LoVo (cell line): Measurements from ENCODE around the gene MSLN.

Source experiments
- DNase-seq: peaks from one replicate; pipeline ENCODE4 v3.0.0-alpha.2; 2016; ENCODE audit warnings: low spot score

Gene MSLN

GRCh38 chr16:776824-777223, 16.3 kb downstream of the MSLN start:
- DNase-seq = no peak

GRCh38 chr16:777826-778225, 17.3 kb downstream of the MSLN start:
- no peak for DNase-seq

DNA sequence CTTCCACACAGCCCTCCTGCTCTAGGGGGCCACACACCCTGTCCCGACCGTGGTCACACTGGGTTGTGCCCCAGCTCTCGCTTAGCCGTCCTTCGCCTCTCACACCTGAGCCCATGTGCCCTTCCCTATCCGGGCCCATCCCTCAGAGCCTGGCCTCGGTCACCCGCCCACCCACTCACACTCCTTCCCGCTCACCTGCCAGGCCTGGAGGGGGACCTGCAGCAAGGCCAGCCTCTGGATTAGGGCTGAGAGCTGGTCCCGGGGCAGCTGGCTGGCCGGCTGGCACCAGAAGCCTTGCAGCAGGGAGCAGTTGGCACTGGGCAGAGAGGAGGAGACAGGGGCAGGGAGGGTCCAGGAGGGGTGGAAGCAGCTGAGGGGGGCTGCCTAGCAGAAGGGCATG, 17.9 kb downstream of the MSLN start:
- DNase-seq = no peak

DNA sequence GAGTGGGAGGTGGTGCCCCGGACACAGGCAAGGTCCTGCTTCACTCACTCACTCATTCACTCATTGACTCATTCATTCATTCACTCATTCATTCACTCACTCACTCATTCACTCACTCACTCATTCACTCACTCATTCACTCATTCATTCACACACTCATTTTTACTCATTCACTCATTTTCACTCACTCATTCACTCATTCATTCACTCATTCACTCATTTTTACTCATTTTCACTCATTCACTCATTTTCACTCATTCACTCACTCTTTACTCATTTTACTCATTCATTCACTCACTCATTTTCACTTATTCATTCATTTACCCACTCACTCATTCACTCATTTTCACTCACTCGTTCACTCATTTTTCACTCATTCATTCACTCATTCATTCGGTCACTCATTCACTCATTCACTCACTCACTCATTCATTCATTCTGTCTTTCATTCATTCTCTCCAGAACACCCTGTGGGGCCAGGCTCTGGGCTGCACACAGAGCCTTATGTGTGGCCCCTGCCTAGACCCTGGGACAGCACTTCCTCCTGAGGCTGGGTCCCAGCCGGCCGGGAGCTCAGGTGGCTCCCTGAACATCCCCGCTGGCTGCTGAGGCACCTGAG, 18.5 kb downstream of the MSLN start:
- no peak for DNase-seq

DNA sequence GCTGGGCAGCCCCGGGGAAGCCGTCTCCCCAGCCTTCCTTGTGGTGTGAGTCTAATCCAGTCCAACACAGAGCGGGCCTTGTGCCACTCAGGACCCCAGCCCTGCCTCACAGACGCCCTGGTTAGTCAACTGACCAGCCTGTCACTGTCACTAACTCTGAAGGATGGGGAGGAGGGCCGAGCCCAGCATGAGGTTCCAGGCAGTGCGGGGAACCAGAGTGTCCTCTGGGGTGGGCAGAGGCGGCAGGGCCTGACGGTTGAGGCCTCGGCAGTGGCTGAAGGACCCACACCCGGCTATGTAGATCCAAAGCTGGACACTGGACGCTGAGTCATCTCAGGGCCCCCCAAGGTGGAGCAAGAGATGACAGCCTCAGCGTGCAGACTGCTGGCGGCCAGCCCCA, 19.0 kb downstream of the MSLN start:
- no peak for DNase-seq

GRCh38 chr16:780296-780695, 19.8 kb downstream of the MSLN start:
- no peak for DNase-seq

DNA sequence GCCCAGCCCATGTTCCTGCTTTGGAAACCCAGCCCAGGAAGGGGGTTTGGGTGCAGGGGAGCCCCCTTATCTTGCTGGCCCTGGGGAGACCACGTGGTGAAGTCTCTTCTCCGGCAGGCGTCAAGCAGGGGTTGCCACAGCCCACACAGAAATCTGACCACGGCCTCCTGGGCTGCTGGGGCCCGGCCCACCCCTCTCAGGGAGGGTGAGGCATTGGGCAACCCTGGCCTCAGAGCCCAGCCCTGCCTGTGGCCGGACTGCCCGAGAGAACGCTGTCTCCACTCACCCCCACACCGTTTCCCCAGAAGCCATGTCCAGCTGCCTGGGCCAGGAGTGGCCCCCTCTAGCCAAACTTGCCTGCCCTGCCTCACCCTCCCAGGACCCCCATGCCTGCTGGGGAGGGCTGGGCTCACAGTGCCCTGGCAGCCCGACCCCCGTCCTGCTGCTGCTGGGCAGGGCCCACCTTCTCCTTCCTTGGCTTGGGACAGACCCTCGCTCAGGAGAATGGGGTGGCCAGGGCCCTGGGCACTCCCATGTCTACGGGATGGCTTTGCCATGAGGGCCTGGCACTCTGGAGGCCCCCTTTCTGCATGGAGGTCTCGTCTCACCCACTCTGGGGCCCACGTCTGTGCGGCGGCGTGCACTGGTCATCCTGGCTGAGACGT, 20.9 kb downstream of the MSLN start:
- no peak for DNase-seq

GRCh38 chr16:782258-782657, 21.7 kb downstream of the MSLN start:
- DNase-seq = no peak

- no peak for DNase-seq
Measured at GRCh38 chr16:782766-783403, 22.4 kb downstream of the MSLN start.

- no peak for DNase-seq
Measured at GRCh38 chr16:783404-784161, 23.0 kb downstream of the MSLN start.

DNA sequence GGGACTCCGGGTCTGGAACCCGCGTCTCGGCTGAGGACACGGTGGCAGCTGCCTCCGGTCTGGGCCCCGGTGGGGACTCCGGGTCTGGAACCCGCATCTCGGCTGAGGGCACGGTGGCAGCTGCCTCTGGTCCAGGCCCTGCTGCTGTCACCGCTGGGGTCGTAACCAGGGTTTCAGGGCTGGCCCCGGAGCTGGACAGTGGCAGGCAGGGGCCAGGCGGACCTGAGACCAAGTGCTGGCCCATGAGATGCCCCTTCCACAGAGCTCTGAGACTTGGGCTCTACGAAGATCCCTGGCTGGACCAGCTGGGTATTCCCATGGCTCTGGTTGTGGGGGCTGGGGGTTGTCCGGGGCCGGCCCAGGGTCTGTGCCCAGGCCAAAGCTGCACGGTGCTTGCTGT, 23.9 kb downstream of the MSLN start:
- DNase-seq = no peak

DNA sequence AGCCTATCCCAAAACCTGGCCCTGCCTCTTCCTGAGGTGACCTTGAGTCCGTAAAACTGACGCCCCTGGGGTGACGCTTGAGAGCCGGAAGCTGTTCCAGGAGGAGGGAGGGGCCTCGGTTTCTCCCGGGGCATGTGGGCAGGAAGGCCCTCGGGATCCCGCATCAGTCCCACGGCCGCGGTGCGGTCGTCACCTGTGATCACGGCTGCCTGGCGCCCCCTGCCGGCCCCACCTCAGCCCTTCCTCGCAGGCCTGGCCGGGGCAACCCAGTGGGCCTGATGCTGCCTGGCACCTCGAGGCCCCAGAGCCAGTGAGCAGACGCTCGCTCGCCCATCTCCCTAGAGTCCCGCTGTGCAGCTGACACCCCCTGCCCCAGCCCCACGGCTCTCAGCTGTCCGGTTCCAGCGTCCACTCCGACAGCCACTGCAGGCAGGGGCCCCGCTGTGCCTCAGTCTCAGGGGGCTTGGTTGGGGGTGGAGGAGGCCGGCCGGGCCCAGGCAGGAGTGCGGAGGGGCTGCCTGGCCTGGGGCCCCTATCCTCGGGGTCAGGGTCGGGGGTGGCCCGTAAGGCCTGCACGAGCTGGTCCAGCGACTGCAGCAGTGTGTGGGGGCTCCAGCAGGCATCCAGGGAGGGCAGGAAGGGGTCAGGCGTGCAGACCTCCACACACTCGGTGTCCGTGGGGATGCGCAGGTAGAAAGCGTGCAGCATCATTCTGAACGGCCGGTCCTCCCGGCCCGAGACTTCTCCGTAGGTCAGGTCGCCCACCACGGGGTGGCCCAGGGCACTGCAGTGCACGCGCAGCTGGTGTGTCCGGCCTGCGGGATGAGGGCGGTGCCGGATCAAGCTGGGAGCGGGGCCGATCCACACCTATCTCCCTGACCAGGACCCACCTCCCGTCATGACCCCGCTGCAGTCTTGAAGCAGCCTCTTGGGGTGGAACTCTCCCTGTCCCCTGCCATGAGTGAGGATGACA, 25.3 kb downstream of the MSLN start:
- peak; percentile 43 for DNase-seq

DNA sequence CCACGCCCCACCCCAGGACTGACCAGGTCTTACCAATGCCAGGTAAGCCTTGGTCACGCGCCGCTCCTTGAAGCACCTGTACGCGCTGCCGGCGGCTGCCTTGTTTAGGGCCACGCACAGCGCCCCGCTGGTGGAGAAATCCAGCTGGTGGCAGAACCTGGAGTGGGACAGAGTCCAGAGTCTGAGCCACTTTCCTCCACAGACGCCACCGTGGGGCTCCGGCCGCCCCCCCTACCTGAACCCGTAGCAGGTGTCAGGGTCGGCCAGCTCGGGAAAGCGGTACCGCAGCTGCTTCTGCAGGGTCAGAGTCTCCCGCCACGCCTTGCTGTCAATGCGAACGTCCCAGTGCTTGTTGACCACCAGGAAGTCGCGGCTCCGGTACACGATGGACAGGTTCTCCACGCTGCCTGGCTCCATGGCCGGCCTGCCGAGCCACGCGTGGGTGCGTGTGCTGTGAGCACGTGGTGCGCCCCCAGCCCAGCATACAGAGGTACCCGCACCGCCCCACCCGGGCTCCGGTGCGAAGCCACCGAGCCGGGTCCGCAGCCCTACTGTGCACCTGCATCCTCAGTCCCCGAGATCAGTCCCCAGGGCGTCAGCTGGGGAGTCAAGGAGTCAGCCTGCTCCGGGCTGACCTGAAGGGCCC, 26.9 kb downstream of the MSLN start:
- DNase-seq = no peak

DNA sequence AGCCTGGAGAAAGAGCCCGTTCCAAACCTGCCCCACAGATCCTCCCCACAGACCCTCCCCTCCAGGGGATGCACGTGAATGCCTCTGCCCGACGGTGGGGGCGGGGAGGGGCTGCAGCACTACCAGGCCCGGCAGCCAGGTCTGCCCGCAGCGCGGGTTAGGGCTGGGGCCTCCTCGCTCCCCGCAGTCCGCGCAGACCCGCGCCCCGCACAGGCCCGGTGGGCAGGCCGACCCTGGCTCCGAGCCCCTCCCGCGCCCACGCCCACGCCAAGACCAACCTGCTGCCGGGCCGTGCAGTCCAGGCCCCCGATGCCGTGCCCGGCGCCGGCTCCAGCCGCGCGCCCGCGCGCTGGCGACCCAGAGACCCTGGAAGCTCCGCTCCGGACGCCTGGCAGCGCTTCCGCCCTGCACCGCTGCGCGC, 27.5 kb downstream of the MSLN start, which contains the start of gene RPUSD1:
RPUSD1 (minus strand) TSS at position 404 of the 421 bp plus-strand sequence. CDS start 644 bp downstream, outside the sequence.
- DNase-seq = no peak

- DNase-seq = peak; percentile 93
Measured at GRCh38 chr16:788399-789126, 28.0 kb downstream of the MSLN start, which contains the start of gene CHTF18. TSS of gene CHTF18 (plus strand) at chr16:788620. CDS start at chr16:788685, 65 bp downstream.

- no peak for DNase-seq
Measured at GRCh38 chr16:789191-789850, 28.8 kb downstream of the MSLN start.

GRCh38 chr16:790086-790485, 29.6 kb downstream of the MSLN start:
- DNase-seq = no peak

GRCh38 chr16:791131-791530, 30.6 kb downstream of the MSLN start:
- DNase-seq = no peak

GRCh38 chr16:792221-792995, 31.9 kb downstream of the MSLN start:
- no peak for DNase-seq
